Suprapubic skin (tissue), 4 donors: ENCODE measurements around the gene FAM90A1.
"Not testable (repeated sequence)": the region's sequence is repeated elsewhere in the genome, so short reads cannot be mapped to it uniquely, and the experiment has no call there.

ENCODE experiments used
- EP300 ChIP-seq: sonication (generic); formaldehyde crosslinking; IDR thresholded peaks from one replicate; pipeline ENCODE4 v1.6.1; 2017; ENCODE audit warnings: antibody characterized with exemption
- POLR2AphosphoS5 ChIP-seq, 3 donors: sonication (generic); formaldehyde crosslinking; IDR thresholded peaks; one replicate each; pipeline ENCODE4 v1.6.1; 2017; ENCODE audit warnings: antibody characterized with exemption in 3 of 3
- TF ChIP-seq, protein P1 (sequence below), 2 donors: fragments of 200-600 bp in 1 of 2; fragments of 450-650 bp in 1 of 2; sonication (generic) in 1 of 2; IDR thresholded peaks; one replicate each; pipeline ENCODE4 v1.5.1; 2016 to 2019; ENCODE audit warnings: antibody characterized with exemption in 2 of 2, mild to moderate bottlenecking in 1 of 2, moderate library complexity in 1 of 2

DNA sequence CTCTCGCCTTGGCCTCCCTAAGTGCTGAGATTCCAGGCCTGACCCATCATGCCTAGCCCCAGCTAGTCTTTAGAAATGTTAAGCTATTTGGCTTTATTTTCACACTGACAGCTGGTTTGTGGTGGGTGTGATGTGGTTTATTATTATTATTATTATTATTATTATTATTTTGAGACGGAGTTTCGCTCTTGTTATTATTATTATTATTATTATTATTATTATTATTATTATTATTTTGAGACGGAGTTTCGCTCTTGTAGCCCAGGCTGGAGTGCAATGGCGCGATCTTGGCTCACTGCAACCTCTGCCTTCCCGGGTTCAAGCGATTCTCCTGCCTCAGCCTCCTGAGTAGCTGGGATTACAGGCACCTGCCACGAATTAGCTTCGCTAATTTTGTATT, 1.2 kb upstream of the FAM90A1 start:
- TF ChIP-seq, protein P1, sequence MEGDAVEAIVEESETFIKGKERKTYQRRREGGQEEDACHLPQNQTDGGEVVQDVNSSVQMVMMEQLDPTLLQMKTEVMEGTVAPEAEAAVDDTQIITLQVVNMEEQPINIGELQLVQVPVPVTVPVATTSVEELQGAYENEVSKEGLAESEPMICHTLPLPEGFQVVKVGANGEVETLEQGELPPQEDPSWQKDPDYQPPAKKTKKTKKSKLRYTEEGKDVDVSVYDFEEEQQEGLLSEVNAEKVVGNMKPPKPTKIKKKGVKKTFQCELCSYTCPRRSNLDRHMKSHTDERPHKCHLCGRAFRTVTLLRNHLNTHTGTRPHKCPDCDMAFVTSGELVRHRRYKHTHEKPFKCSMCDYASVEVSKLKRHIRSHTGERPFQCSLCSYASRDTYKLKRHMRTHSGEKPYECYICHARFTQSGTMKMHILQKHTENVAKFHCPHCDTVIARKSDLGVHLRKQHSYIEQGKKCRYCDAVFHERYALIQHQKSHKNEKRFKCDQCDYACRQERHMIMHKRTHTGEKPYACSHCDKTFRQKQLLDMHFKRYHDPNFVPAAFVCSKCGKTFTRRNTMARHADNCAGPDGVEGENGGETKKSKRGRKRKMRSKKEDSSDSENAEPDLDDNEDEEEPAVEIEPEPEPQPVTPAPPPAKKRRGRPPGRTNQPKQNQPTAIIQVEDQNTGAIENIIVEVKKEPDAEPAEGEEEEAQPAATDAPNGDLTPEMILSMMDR (IDR thresholded peaks at IDR 0.05), result not testable (repeated sequence)
- not testable (repeated sequence) for TF ChIP-seq EP300; POLR2AphosphoS5 (IDR thresholded peaks at IDR 0.05)
